Hepatocyte (in vitro differentiated cells): ENCODE results near the gene C16orf89.

Experiments used
- CTCF ChIP-seq: fragments of 200-600 bp; sonication (generic); IDR thresholded peaks from 2 replicates; pipeline ENCODE4 v1.5.1; 2016; ENCODE audit warnings: antibody characterized with exemption, mild to moderate bottlenecking; ENCODE audit not compliant: poor library complexity
- EZH2 ChIP-seq: fragments of 200-600 bp; sonication (generic); IDR thresholded peaks from 2 replicates; pipeline ENCODE4 v1.6.1; 2016; ENCODE audit warnings: antibody characterized with exemption, mild to moderate bottlenecking, borderline replicate concordance
- EZH2phosphoT487 ChIP-seq: fragments of 200-600 bp; sonication (generic); IDR thresholded peaks from one replicate; pipeline ENCODE4 v1.6.1; 2018; ENCODE audit warnings: antibody characterized with exemption, mild to moderate bottlenecking, low read depth, moderate library complexity; ENCODE audit not compliant: unreplicated experiment, severe bottlenecking

- TF ChIP-seq CTCF (no peak), EZH2 (no peak), EZH2phosphoT487 (peak; percentile 47)
Measured at GRCh38 chr16:5040451-5040850, 25.3 kb downstream of the C16orf89 start.
